Fibroblast of villous mesenchyme (primary cell): ENCODE measurements around the gene KRT27. TPM values are rescaled to one million over a fixed set of nuclear protein-coding genes. Genes with fewer than 3 reads are reported as not detected.

Source experiments
- DNase-seq: peaks from one replicate; pipeline ENCODE4 v3.0.0-alpha.2; 2010; ENCODE audit warnings: low read depth
- H3K4me3 ChIP-seq: 2 replicates; pipeline ENCODE4 v1.5.1; 2011; ENCODE audit warnings: low read depth, mild to moderate bottlenecking, low read length
- total RNA-seq: library from RNA; depleted of rRNA; stranded (reverse); fragments of >200 nt; gene quantifications from 2 replicates; pipeline ENCODE4 v1.2.3, GENCODE V29; 2012
- TF ChIP-seq, protein P1 (sequence below): IDR thresholded peaks from 2 replicates; pipeline ENCODE4 v1.5.1; 2012; ENCODE audit warnings: low read depth, mild to moderate bottlenecking, low read length; ENCODE audit not compliant: insufficient read depth

Gene KRT27, protein sequence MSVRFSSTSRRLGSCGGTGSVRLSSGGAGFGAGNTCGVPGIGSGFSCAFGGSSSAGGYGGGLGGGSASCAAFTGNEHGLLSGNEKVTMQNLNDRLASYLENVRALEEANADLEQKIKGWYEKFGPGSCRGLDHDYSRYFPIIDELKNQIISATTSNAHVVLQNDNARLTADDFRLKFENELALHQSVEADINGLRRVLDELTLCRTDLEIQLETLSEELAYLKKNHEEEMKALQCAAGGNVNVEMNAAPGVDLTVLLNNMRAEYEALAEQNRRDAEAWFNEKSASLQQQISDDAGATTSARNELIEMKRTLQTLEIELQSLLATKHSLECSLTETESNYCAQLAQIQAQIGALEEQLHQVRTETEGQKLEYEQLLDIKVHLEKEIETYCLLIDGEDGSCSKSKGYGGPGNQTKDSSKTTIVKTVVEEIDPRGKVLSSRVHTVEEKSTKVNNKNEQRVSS
- not detected in 2 replicates for total RNA-seq

DNA sequence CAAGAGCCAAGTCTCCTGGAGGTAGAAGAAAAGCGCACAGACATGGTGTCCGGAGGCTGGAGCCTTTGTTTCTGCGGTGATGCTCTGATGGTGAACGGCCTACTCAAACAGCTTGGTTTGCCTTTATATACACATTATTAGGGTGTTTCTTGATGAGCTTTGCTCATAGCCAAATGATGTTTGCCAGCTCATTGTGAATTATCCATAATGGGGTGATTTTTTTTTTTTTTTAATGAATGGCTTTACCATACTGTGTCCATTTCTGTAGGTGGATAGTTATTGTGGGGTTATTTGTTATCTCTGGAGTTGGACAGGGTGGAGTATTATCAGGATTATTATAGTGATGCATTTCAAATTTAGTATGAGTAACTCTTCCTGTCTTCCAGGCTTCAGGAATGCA, at the start of gene KRT27:
Gene KRT27 (minus strand): TSS at position 101 of the 400 bp plus-strand sequence. CDS start 57 bp downstream, at position 44.
- H3K4me3 ChIP-seq, result no peak within 1 kb of the TSS
- TF ChIP-seq, protein P1, sequence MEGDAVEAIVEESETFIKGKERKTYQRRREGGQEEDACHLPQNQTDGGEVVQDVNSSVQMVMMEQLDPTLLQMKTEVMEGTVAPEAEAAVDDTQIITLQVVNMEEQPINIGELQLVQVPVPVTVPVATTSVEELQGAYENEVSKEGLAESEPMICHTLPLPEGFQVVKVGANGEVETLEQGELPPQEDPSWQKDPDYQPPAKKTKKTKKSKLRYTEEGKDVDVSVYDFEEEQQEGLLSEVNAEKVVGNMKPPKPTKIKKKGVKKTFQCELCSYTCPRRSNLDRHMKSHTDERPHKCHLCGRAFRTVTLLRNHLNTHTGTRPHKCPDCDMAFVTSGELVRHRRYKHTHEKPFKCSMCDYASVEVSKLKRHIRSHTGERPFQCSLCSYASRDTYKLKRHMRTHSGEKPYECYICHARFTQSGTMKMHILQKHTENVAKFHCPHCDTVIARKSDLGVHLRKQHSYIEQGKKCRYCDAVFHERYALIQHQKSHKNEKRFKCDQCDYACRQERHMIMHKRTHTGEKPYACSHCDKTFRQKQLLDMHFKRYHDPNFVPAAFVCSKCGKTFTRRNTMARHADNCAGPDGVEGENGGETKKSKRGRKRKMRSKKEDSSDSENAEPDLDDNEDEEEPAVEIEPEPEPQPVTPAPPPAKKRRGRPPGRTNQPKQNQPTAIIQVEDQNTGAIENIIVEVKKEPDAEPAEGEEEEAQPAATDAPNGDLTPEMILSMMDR, result no peak
- DNase-seq, result no peak

DNA sequence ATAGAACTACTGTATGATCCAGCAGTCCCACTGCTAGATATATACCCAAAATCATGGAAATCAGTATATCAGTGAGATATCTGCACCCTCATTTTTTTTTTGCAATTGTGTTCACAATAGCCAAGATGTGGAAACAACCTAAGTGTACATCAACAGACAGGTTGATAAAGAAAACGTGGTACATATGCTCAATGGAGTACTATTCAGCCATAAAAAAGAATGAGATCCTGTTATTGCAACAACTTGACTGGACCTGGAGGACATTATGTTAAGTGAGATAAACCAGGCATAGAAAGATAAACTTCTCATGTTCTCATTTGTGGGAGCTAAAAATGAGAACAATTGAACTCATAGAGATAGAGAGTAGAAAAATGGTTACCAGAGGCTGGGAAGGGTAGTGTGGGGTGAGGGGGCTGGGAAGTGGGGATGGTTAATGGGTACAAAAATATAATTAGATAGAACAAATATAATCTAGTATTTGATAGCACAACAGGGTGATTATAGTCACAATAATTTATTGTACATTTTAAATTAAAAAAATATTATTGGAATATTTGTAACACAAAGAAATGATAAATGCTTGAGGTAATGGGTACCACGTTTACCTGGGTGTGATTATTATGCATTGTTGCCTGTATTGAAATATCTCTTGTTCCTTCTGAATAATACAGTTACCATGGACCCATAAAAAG, 47.9 kb upstream of the KRT27 start:
- no peak for DNase-seq
- TF ChIP-seq, protein P1, result no peak
- no peak overlapping the region for H3K4me3 ChIP-seq

DNA sequence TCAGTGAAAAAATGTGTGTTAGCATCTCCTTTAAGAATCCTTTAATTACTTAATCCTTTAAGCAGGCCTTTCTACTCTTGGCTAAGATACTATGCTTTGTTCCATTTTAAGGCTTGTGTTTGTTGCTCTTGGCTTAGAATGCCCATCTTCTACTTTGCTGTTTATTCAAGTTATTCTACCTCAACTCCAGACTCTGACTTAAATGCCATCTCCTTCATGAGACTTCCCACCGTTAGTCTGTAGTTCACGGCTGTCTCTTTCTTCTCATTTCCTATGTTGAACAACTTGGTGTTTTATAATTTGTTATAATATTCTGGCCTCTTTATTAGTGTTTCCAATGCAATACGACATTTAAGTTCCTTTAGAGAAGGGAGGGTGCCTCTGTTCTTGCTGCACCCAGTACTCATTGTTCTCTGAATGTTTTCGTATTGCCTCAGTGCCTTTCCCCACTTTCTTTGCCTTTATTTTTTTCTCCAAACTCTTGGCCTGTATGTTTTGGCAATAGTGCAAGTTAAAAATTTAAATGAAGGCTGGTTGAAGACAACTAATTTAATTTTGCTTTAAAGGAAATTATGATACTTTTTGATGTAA, 46.2 kb upstream of the KRT27 start:
- no peak for DNase-seq
- TF ChIP-seq, protein P1, result no peak

DNA sequence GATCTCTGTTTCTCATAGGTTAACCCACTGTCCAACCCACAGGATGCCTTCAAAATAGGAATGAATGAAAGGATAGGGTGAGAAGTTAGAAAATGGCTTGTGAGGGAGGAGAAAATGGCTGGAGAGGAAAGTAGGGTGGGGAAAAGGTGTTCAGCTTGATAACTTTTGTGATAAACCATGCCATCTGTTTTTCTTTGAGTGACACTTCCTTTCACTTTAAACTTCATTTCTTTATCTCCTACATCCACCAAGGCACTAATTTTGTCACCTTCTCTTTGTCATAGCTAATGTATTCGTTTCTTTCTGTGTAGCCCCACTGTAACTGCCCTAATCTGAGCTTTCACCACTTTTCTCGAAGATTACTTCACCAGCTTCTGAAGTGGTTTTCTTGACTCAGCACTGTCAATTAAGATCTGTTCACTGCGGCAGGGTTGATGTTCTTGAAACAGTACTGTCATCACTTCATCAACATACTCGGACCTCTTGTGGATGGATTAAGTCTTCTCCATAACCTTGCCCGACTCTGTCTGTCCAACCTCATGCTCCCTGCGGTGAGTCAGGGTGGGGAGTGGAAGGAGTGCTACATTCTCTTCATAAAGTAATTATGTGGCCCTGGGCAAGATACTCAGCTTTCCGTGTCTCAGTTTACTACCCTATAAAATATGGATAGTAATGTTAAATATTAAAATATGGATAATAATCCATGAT, 45.5 kb upstream of the KRT27 start:
- peak; percentile 10 for DNase-seq
- TF ChIP-seq, protein P1, result no peak
- H3K4me3 ChIP-seq, result no peak overlapping the region

More for the DNA sequence above, 46.2 kb upstream of the KRT27 start:
- H3K4me3 ChIP-seq, result no peak overlapping the region

DNA sequence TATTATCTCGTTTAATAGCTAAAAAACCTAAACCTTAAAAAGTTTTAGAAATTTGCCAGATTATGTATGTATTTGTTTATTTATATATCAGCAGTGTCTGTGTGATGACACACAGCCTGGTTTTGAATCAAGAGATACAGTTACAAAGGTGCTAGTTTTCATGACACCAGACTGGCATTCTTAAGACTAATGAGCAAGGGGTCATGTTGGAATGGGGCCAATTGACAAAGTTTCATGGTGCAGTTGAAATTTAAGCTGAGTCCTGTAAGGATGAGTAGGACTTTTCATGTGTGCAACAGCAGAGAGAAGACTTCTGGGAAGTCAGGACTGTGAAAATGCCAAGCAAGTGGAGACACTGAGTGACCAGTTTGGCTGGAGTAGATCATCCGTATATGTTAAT, 43.2 kb upstream of the KRT27 start:
- no peak for DNase-seq
- TF ChIP-seq, protein P1, result no peak

More for the DNA sequence above, 43.2 kb upstream of the KRT27 start:
- H3K4me3 ChIP-seq, result no peak overlapping the region
